Measurements from ENCODE around the gene GINS2.

The GINS2 gene

DNA sequence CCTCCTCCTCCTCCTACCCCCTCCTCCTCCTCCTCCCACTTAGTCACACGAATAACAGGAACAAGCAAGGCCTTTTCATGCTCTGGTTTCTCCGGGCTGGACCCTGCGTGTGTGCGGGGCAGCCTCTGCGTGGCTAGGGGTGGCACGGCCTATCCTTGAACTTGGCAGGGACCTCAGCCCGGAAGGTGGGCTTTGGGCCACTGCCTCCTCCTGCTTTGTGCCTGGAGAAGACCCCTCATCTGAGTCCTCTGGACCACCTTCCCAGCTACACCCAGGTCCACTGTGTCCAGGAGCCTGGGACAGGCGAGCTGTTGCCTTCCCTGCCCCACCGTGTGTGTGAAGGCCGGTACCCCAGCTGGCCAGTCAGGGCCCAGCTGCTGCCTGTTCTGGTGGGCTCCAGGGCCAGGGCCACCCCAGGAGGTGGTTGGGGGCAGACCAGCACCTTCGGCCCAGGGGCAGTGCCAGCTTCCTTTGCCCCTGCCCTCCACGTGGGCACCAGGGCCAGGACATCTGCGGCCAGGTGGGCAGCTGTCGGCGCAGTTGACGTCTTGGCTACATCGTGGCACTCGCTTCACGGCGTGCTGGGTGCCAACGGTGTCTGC, 35.4 kb downstream of the GINS2 start:
- no peak for TF ChIP-seq CTCF (IDR thresholded peaks at IDR 0.05; ENCODE audit: low read depth, low read length)
- in situ Hi-C loops (cut with HindIII; ENCODE audit: low sequenced_read_pairs): no loop called here
- no peak overlapping the region for H3K4me3 ChIP-seq (ENCODE audit: low read depth, low read length)
- DNase-seq (ENCODE audit: low read depth, low spot score): no peak

- TF ChIP-seq CTCF (IDR thresholded peaks at IDR 0.05; ENCODE audit: low read depth, low read length): no peak
- in situ Hi-C loops (cut with HindIII; ENCODE audit: low sequenced_read_pairs): no loop called here
- peak; percentile 35 for DNase-seq (ENCODE audit: low read depth, low spot score)
Observed at GRCh38 chr16:85652431-85653221, 36.1 kb downstream of the GINS2 start.

GRCh38 chr16:85651629-85652430, 36.9 kb downstream of the GINS2 start:
- no peak overlapping the region for H3K4me3 ChIP-seq (ENCODE audit: low read depth, low read length)
- DNase-seq (ENCODE audit: low read depth, low spot score): no peak
- TF ChIP-seq CTCF (IDR thresholded peaks at IDR 0.05; ENCODE audit: low read depth, low read length): no peak
- in situ Hi-C loops (cut with HindIII; ENCODE audit: low sequenced_read_pairs): no loop called here

More at GRCh38 chr16:85652431-85653221, 36.1 kb downstream of the GINS2 start:
- H3K4me3 ChIP-seq (ENCODE audit: low read depth, low read length): no peak overlapping the region

GRCh38 chr16:85650844-85651628, 37.7 kb downstream of the GINS2 start:
- no peak for DNase-seq (ENCODE audit: low read depth, low spot score)
- in situ Hi-C loops (cut with HindIII; ENCODE audit: low sequenced_read_pairs): no loop called here

DNA sequence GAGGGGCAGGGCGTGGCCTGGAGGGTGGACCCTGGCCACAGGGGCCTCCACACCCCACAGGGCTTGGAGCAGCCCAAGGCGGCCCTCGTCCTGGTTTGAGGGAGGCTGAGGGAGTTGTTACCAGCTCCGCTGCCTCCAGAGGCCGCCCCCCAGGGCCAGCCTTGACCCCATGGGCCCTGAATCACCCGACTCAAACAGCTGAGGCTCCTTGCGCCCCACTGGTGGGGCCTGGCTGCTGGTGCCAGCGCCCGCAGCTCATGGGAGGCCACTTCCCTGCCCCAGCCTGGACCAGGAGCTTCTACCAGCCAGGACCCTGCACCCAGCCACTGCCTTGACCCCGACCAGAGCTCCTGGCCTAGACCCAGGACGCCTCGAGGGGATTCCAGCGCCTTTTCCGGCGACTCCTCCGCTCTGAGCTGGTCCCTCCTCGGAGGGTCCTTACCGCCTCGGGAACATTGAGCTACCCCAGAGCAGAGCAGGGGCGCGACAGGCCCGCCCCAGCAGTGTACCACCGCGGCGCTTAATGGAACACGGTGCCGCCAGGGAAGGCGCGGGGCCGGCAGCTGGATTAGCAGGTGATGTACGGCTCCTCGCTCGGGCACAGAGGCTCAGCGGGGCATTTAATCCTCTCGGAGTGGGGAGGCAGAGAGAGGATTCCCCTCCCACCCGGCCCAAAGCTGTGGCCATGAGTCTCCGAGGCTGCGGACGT, 38.5 kb downstream of the GINS2 start:
- no peak for TF ChIP-seq CTCF (IDR thresholded peaks at IDR 0.05; ENCODE audit: low read depth, low read length)
- in situ Hi-C loops (cut with HindIII; ENCODE audit: low sequenced_read_pairs): no loop called here
- H3K4me3 ChIP-seq (ENCODE audit: low read depth, low read length): no peak overlapping the region
- DNase-seq (ENCODE audit: low read depth, low spot score): no peak

More at GRCh38 chr16:85650844-85651628, 37.7 kb downstream of the GINS2 start:
- no peak for TF ChIP-seq CTCF (IDR thresholded peaks at IDR 0.05; ENCODE audit: low read depth, low read length)
- no peak overlapping the region for H3K4me3 ChIP-seq (ENCODE audit: low read depth, low read length)

Measured in astrocyte of the spinal cord (primary cell).